GM23248 (cell line): ENCODE results near the gene WDSUB1.

Experiments used
- EZH2 ChIP-seq: fragments of 200-600 bp; sonication (generic); IDR thresholded peaks from 2 replicates; pipeline ENCODE4 v1.6.1; 2018; ENCODE audit warnings: antibody characterized with exemption, mild to moderate bottlenecking; ENCODE audit not compliant: insufficient read depth, poor library complexity, severe bottlenecking
- EZH2phosphoT487 ChIP-seq: fragments of 200-600 bp; sonication (generic); IDR thresholded peaks from 2 replicates; pipeline ENCODE4 v1.6.1; 2018; ENCODE audit warnings: antibody characterized with exemption, moderate library complexity, mild to moderate bottlenecking, low read depth; ENCODE audit not compliant: insufficient read depth

DNA sequence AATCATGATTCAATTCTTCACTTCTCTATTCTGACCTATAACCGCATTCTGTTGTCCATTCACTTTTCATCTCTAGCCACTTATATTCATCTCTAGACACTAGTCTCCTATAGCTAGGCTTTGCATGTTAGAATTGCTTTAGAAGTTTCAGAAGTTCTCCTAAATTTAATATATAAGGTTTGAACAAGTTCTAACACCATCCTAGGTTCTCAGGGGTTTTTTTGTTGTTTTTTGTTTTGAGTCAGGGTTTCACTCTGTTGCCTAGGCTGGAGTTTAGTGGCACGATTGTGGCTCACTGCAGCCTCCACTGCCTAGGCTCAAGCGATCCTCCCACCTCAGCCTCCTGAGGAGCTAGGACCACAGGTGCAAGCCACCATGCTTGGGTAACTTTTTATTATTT is 19.9 kb downstream of the WDSUB1 start:
- TF ChIP-seq EZH2 = no peak
- no peak for TF ChIP-seq EZH2phosphoT487
